PC-9 (cell line): ENCODE data around the gene POLR2J3.
"Not testable (repeated sequence)": the region's sequence is repeated elsewhere in the genome, so short reads cannot be mapped to it uniquely, and the experiment has no call there.

Experiments
- EZH2 ChIP-seq: fragments of 200-600 bp; sonication (generic); IDR thresholded peaks from 2 replicates; pipeline ENCODE4 v1.8.0; 2017; ENCODE audit warnings: antibody characterized with exemption, low read depth
- TF ChIP-seq, protein P1 (sequence below): fragments of 200-600 bp; sonication (generic); conservative IDR thresholded peaks from 2 replicates; pipeline ENCODE4 v1.6.1; 2017; ENCODE audit warnings: mixed run types, antibody characterized with exemption, mild to moderate bottlenecking, moderate library complexity

DNA sequence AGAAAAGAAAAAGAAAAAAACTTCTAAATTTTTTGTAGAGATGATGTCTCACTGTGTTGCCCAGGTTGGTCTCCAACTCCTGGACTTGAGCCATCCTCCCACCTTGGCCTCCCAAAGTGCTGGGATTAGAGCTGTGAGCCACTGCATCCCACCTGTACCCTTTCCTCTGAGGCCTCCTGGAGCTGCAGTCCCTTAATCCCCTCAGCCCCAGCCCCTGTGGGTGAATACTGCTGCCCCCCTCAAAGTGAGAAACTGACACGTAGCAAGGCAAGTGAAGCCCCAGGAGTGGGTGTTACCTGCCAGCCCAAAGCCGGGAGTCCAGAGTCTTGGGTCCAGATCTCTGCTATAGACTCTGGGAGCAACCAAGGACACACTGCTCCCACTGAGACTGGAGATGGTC is 47.6 kb downstream of the POLR2J3 start:
- TF ChIP-seq, protein P1, sequence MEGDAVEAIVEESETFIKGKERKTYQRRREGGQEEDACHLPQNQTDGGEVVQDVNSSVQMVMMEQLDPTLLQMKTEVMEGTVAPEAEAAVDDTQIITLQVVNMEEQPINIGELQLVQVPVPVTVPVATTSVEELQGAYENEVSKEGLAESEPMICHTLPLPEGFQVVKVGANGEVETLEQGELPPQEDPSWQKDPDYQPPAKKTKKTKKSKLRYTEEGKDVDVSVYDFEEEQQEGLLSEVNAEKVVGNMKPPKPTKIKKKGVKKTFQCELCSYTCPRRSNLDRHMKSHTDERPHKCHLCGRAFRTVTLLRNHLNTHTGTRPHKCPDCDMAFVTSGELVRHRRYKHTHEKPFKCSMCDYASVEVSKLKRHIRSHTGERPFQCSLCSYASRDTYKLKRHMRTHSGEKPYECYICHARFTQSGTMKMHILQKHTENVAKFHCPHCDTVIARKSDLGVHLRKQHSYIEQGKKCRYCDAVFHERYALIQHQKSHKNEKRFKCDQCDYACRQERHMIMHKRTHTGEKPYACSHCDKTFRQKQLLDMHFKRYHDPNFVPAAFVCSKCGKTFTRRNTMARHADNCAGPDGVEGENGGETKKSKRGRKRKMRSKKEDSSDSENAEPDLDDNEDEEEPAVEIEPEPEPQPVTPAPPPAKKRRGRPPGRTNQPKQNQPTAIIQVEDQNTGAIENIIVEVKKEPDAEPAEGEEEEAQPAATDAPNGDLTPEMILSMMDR: not testable (repeated sequence)
- TF ChIP-seq EZH2: not testable (repeated sequence)
